GM12865 (cell line): ENCODE data around the gene CACTIN.

Experiments used
- DNase-seq: peaks from one replicate; pipeline ENCODE4 v3.0.0; 2010; ENCODE audit warnings: low read depth
- H3K4me3 ChIP-seq: 2 replicates; pipeline ENCODE4 v1.5.1; 2011; ENCODE audit warnings: mild to moderate bottlenecking, low read depth, low read length, control low read depth
- CTCF ChIP-seq: IDR thresholded peaks from 2 replicates; pipeline ENCODE4 v1.5.1; 2011; ENCODE audit warnings: low read length, control low read depth, low read depth, inconsistent platforms; ENCODE audit not compliant: insufficient read depth; ENCODE audit errors: missing control alignments

Gene CACTIN

GRCh38 chr19:3670796-3671679 lies 44.4 kb upstream of the CACTIN start:
- TF ChIP-seq CTCF, result no peak
- peak; percentile 55 for DNase-seq

GRCh38 chr19:3669947-3670795 lies 43.6 kb upstream of the CACTIN start:
- no peak for DNase-seq
- TF ChIP-seq CTCF, result no peak
- no peak overlapping the region for H3K4me3 ChIP-seq

More at GRCh38 chr19:3670796-3671679, 44.4 kb upstream of the CACTIN start:
- H3K4me3 ChIP-seq, result peak overlapping the region; percentile 32

GRCh38 chr19:3669082-3669946 lies 42.7 kb upstream of the CACTIN start:
- TF ChIP-seq CTCF, result no peak
- no peak overlapping the region for H3K4me3 ChIP-seq
- DNase-seq, result no peak

- no peak for DNase-seq
- no peak overlapping the region for H3K4me3 ChIP-seq
- TF ChIP-seq CTCF, result no peak
Measured at GRCh38 chr19:3668331-3669081, 41.9 kb upstream of the CACTIN start.

GRCh38 chr19:3667766-3668165 lies 41.2 kb upstream of the CACTIN start:
- DNase-seq, result no peak
- no peak for TF ChIP-seq CTCF
- H3K4me3 ChIP-seq, result no peak overlapping the region
